ENCODE measurements around the gene MAPT.

DNA sequence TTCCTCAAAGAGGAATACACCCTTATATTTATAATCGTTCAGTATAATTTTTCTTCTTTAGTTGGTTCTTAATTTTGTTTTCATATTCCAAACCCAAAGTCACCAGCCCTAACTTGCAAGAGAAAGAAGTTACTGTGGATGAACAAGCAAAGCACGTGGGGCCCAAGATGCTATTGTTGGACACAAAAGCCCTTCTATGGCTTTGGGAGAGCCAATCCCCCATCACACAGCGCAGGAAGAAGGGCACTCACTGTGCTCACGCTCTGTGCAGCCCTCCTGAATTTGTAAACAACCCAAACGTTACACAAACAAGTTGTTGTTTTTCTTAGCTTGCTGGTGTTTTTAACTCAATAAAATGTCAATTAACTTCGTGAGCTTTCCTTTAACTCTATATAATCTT lies 27.2 kb upstream of the MAPT start:
- TF ChIP-seq, protein P1, sequence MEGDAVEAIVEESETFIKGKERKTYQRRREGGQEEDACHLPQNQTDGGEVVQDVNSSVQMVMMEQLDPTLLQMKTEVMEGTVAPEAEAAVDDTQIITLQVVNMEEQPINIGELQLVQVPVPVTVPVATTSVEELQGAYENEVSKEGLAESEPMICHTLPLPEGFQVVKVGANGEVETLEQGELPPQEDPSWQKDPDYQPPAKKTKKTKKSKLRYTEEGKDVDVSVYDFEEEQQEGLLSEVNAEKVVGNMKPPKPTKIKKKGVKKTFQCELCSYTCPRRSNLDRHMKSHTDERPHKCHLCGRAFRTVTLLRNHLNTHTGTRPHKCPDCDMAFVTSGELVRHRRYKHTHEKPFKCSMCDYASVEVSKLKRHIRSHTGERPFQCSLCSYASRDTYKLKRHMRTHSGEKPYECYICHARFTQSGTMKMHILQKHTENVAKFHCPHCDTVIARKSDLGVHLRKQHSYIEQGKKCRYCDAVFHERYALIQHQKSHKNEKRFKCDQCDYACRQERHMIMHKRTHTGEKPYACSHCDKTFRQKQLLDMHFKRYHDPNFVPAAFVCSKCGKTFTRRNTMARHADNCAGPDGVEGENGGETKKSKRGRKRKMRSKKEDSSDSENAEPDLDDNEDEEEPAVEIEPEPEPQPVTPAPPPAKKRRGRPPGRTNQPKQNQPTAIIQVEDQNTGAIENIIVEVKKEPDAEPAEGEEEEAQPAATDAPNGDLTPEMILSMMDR (IDR thresholded peaks at IDR 0.05) = no peak
- TF ChIP-seq POLR2A (IDR thresholded peaks at IDR 0.05) = no peak

Data from testis (tissue), 2 donors.